ENCODE measurements around the gene MARS1. TPM values are rescaled to one million over a fixed set of nuclear protein-coding genes. Genes with fewer than 3 reads are reported as not detected.
A peak's percentile ranks its signal among the peaks of the same experiment; 100 is the strongest.

Gene MARS1
- total and polyA plus RNA-seq, 8 donors: 35.1 to 1,821 (median 61.7) TPM

DNA sequence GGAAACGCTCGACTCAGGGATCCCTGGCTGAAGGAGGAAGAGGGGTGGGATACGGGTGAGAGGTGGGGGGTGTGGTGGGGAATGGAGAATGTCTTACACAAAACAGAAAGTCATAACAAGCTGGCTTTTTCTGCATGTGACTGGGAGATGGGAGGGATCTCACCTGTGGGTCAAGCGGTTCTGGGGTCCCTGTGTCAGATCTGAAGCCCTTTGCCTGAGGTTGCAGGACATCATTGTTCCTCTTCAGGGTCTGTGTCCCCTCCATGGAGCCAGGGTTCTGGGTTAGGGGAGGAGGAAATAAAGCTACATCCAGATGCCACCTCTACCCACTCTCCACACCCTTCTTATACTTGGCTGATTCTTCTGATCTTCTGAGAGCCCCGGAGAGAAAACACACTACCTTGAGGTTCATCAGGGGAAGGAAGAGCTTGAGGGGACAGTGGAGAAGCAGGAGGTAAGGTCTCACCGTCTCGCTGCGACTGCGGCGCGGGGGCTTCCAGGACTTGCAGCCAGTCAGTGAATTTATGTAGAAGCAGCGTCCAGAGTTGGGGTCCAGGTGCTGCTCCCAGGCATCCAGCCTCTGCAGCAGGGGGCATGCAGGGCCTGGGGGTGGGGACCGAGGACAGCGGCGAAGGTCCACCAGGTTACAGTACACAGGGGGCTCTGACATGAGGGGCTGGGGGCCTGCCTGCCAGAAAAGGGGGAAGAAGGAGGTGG lies 10.7 kb upstream of the MARS1 start:
- intact Hi-C loops (cut with DNase I; ENCODE audit: low total_unique reads): no loop called here

DNA sequence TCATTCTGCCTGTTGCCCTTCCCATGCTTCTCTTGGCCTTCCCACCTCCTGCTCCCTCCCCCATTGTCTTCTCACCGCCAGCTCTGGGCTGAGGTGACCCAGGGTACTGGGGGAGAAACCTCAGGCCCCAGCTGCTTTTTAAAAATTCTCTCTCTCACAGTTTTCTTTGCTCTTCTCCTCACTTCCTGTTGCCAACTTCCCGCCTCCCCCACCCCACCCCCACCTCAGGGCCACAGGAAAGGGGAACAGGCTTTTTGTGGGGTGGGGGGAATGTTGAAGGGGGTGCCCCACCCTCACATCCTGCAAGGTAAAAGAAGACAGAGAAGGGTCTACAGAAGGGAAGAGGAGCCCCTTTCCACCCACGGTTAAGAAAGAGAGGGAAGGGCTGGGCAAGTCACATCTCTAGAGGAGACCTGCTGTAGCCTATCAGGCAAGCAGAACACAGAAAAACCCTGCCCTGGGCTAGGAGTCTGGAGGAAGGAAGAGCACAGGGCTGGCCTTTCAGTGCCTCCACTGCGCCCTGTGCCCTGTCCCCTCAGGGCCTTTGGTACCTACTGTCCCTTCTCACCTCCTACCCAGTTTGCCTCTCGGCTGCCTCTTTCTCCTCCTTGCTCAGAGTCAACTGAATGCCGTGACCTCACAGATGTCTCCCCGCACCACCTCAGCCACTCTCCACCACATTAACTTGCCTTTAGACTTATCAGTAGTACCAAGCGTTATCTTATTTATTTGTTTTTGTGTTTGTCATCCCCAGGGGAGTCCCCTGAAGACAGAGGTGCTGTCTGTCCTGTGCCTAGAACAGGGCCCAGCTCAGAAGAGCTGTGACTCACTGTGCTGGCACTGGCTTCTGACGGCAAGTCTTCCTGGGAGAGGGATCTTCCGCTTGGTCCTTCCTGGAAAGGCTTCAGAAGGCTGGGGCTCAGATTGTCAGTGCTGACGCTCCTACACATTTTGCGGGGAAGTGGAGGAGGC lies 9.9 kb upstream of the MARS1 start:
- TF ChIP-seq POLR2AphosphoS5 (IDR thresholded peaks at IDR 0.05): no peak
- TF ChIP-seq, protein P1, sequence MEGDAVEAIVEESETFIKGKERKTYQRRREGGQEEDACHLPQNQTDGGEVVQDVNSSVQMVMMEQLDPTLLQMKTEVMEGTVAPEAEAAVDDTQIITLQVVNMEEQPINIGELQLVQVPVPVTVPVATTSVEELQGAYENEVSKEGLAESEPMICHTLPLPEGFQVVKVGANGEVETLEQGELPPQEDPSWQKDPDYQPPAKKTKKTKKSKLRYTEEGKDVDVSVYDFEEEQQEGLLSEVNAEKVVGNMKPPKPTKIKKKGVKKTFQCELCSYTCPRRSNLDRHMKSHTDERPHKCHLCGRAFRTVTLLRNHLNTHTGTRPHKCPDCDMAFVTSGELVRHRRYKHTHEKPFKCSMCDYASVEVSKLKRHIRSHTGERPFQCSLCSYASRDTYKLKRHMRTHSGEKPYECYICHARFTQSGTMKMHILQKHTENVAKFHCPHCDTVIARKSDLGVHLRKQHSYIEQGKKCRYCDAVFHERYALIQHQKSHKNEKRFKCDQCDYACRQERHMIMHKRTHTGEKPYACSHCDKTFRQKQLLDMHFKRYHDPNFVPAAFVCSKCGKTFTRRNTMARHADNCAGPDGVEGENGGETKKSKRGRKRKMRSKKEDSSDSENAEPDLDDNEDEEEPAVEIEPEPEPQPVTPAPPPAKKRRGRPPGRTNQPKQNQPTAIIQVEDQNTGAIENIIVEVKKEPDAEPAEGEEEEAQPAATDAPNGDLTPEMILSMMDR (IDR thresholded peaks at IDR 0.05): no peak
- no peak for TF ChIP-seq POLR2A (IDR thresholded peaks at IDR 0.05)
- TF ChIP-seq EP300 (IDR thresholded peaks at IDR 0.05): no peak
- intact Hi-C loops (cut with DNase I; ENCODE audit: low total_unique reads): no loop called here
- H3K27me3 ChIP-seq: peaks cover 0 to 80% (median 41%) of the 10 kb centered on the region in 3 donors
- no peaks in the 10 kb centered on the region for H3K9me3 ChIP-seq
- peaks cover 0 to 17% (median 0%) of the 10 kb centered on the region in 4 donors for H3K36me3 ChIP-seq
- 50 to 53% (median 51%) methylated on average over 12 of the region's 12 CpGs for WGBS, 5 donors
- no peak for DNase-seq
- H3K4me3 ChIP-seq: peak overlapping the region; percentile 18 to 60 (median 45)
- peak overlapping the region; percentile 1 to 80 (median 71) for H3K27ac ChIP-seq
- peaks cover 17 to 34% (median 23%) of the 10 kb centered on the region in 4 donors for H3K4me1 ChIP-seq

More for the DNA sequence above, 10.7 kb upstream of the MARS1 start:
- no peak for DNase-seq
- H3K27me3 ChIP-seq: peaks cover 0 to 84% (median 41%) of the 10 kb centered on the region in 3 donors
- H3K27ac ChIP-seq: peak overlapping the region; percentile 1 to 80 (median 71)
- WGBS, 5 donors: 66 to 76% (median 73%) methylated on average over 15 of the region's 15 CpGs
- no peaks in the 10 kb centered on the region for H3K9me3 ChIP-seq
- peaks cover 17 to 35% (median 23%) of the 10 kb centered on the region in 4 donors for H3K4me1 ChIP-seq
- peaks cover 0 to 18% (median 0%) of the 10 kb centered on the region in 4 donors for H3K36me3 ChIP-seq
- TF ChIP-seq, protein P1 (IDR thresholded peaks at IDR 0.05): no peak
- no peak for TF ChIP-seq POLR2AphosphoS5 (IDR thresholded peaks at IDR 0.05)
- TF ChIP-seq EP300 (IDR thresholded peaks at IDR 0.05): no peak
- no peak for TF ChIP-seq POLR2A (IDR thresholded peaks at IDR 0.05)
- peak overlapping the region; percentile 18 to 60 (median 45) for H3K4me3 ChIP-seq

DNA sequence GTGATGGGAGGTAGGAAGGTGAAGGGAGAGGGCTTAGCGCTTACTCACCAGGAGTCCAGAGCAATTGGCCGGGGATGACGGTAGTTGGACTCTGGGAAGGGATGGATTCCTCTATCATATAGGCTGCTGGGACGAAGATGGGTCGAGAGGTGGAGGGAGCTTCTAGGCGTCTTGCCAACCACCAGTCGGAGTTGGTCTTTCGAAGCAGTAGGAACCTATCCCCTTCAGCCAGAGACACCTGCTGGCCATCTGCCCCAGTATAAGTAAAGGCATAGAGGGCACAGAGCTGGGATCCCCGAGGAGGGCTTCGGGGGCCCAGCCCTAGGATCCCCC lies 8.9 kb upstream of the MARS1 start:
- H3K27ac ChIP-seq: peak overlapping the region; percentile 61 to 80 (median 71)
- H3K9me3 ChIP-seq: no peaks in the 10 kb centered on the region
- peaks cover 17 to 28% (median 23%) of the 10 kb centered on the region in 4 donors for H3K4me1 ChIP-seq
- DNase-seq: no peak
- H3K27me3 ChIP-seq: peaks cover 0 to 70% (median 41%) of the 10 kb centered on the region in 3 donors
- peak overlapping the region in 3 of 4 donors; percentile 10 to 49 (median 11) for H3K4me3 ChIP-seq
- 74 to 85% (median 81%) methylated on average over 10 of the region's 10 CpGs for WGBS, 5 donors
- no peak for TF ChIP-seq EP300 (IDR thresholded peaks at IDR 0.05)
- no peak for TF ChIP-seq POLR2A (IDR thresholded peaks at IDR 0.05)
- no peak for TF ChIP-seq POLR2AphosphoS5 (IDR thresholded peaks at IDR 0.05)
- TF ChIP-seq, protein P1 (IDR thresholded peaks at IDR 0.05): no peak
- H3K36me3 ChIP-seq: peaks cover 0 to 11% (median 0%) of the 10 kb centered on the region in 4 donors
- intact Hi-C loops (cut with DNase I; ENCODE audit: low total_unique reads): no loop called here

Data from stomach (tissue), 9 donors.